ENCODE results near the gene SMIM41.

Gene SMIM41

DNA sequence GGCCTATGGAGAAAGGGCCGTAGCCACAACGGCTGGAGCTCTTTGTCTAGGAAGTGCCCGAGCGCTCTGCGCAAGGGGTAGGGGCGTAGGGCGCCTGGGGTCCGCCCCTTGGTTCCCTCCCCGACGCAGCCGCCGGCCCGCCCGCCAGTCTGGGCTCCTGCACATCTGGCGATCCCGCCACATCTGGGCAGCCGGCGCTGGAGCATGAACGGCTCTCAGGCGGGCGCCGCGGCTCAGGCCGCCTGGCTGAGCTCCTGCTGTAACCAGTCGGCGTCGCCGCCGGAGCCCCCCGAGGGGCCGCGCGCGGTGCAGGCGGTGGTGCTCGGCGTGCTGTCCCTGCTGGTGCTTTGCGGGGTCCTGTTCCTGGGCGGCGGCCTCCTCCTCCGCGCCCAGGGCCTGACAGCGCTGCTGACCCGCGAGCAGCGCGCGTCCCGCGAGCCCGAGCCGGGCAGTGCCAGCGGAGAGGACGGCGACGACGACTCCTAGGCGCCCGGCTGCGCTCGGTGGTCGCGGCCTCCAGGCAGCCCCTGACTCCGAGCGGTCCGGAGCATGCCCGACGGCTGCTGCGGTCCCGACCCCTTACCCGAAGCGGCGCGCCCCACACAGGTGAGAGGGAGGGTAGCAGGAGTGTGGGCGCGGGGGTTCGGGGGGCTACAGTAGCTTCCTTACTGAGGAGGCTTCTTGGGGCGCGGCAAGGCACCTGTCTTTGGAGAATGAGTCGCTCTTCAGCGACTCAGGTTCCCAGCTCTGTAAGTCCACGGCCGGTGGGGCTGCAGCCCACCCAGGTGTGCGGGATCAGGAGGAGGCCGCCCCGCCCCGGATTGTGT is at the start of gene SMIM41:
Gene SMIM41 (plus strand): TSS at position 129 of the 827 bp plus-strand sequence. CDS start 76 bp downstream, at position 205.
- no peak for DNase-seq (ENCODE audit: low read depth)

DNA sequence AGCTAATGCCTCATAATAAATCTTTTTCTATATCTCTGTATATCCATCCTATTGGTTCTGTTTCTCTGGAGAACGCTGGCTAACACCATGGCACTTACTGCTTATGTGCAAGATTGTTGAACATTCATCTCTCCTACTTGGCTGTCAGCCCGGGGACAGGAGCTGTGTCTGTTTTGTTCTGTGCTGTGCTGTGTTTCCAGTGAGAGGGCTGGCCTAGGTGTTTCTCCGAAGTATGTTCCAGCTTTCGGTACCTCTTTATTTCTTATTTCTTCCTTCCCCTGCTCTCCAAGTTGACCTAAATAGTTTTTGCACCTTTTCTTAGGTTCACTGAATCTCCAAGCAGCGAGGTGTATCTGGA is 47.1 kb upstream of the SMIM41 start:
- DNase-seq (ENCODE audit: low read depth), result no peak

DNA sequence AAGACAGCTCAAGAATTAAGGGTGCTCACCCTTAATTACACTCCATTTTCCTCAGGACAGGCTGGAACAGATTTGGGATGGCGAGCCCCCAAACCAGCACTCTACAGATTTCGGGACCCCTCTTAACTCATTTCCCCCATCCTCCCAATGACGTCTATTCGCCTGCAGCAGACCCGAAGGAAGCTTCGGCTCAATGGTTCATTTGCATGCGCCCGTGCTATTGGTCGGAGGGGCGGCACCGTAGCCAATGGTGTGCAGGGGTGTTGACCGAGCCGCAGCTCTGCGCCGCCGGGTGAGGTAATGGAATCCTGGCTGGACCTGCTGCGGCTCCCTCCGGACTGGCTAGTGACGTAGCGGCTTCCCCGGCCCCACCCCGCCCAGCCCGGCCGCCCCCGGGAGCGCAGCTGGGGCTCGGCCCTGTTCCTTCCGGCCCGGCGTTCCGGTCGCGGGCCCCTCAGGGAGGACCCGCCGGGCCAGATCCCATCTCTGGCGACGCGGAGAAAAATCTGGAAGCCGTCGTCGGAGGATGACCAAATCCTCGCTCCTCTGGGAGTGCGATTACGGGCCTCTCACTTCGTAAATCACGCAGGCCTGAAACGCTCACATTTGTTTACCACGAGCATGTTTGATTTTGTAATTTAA is 46.6 kb upstream of the SMIM41 start:
- DNase-seq (ENCODE audit: low read depth), result peak; percentile 81

DNA sequence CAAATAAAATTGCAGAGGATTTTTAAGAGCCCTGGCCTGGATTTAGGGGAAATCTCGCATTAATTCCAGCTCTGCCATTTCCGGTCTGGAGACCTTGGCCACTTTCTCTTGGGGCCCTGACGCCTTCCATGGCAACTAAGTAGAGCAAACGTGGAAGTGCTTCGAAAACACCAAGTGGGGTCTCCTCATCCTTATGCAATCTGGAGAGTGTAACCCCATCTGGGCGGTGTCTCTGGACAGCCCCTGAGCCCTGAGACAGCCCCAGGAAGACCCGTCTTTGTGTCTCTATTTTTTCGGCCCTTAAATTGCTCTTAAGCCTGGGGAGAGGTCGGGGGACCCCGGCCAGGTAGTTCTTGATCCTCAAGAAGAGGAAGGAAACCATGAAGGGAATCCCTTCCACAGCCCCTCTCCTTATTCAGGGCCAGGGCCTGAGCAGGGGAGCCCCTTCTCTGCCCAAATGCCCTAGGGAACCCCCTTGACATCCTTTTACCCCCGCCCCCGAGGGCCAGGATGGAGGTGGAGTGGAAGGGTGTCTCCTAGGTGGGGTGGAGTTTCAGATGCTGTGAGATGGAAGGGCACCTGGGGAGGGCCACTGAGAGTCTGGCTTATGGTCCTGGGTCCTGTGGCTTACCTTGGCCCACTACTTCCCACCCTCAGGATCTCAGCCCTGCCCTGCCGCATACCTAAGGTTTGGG is 45.9 kb upstream of the SMIM41 start:
- DNase-seq (ENCODE audit: low read depth), result no peak

DNA sequence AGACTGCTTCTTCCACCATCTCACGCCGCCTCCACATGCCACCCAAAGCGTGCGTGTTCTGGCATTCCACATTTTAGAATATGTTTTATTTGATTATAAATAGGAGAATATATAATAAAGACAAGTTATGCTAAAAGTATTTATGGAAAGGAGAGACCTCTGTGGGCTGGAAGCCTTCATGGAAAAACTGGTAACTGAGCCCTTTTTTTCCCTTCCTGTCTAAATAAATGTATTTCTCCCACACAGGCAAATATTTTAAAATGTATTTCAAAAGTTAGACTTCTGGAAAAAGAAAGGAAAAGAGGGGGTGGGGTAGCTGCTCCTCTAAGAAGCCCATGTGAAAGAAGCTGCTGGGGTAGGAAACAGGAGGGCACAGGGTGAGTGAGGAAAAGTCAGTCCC is 44.3 kb upstream of the SMIM41 start:
- no peak for DNase-seq (ENCODE audit: low read depth)

DNA sequence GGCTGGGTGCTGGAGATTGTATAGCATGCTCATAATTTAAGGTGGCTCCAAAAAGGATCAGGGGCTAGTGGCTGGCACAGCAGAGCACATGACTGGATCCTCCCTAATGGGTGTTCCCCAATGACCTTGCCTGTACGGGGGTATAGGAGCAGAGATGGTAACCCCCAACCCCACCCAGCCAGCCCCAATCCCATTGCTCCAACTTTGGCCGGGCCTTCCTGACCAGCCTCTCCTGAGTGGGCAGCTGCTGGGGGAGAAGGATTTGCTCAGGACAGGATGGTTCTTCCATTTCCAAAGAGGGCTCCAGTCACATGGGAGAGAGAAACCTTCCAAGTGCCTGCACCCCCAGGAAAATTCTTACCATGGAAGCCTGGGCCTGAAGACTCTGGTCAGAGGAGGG is 43.6 kb upstream of the SMIM41 start:
- DNase-seq (ENCODE audit: low read depth), result no peak

DNA sequence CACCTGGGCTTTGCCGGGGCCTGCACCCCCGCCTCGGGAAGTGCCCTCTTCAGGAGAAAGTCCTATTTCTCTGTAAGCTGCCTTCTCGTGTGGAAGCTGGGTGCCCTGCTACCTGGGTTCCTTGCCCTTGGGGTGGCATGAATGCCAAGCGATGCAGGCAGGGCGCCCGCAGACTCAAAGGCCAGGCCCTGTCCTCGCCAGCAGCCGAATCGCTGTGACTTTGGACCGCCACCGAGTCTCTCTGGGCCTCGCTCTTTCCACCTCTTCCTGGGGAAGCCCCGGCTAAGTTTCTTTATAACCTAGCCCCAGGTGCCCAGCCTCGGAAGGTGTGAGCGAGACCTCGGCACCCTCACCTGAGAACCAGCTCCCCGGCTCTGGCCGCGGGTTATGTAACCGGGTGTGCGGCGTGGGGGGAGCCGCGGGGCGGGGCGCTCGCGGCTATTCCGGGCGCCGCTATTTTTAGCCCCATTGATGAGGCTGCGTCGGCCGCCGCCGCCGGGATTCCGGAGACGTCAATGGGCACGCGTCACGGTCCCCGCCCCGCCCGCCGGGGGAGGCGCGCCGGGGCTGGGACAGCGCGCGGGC is 42.8 kb upstream of the SMIM41 start:
- peak; percentile 83 for DNase-seq (ENCODE audit: low read depth)

DNA sequence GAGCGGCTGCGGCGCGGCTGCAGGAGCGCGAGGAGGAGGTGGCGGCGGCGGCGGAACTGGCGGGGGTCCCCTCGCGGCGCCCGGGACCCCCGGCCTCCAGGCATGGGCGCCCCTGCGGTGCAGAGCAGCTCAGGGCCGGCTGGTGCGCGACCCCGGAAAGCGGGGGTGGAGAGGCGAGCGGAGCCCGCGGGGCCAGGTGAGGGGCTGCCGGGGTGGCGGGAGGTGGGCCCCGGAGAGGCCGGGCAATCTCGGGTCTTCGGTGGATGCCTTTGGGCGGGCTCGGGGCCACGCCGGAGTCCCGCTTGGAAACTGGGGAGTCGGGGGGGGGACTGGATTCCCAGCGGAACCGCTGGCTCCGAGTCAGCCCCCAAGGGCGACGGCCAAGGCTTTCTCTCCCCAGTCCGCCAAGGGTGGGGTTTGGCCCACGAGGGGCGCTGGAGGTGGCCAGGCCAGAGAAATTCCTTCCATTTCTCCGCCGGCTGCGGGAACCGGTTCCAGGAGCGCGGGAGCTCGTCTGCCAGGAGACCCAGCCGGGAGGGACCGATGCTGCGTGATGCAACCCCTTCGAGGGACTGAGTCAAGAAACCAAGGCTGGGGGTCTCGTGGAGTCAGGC is 42.1 kb upstream of the SMIM41 start:
- DNase-seq (ENCODE audit: low read depth), result no peak

DNA sequence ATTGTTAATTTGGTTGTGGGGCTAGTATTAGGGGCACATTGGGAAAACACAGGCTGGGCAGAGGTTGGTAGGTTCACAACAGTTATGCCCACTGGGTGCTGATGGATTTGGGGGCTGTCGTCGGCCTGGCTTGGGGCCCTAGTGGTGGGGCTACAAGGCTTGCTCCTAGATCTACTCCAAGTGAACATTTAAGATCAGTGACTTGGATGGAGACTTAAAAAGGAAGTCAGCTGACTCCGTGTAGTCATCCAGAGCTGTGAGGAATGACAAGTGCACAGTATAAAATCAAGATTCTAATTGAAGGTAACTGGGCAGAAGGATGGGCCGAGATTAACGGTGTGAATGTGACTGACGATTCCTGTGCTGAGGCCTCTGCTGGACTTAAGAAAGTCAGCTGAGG is 41.1 kb upstream of the SMIM41 start:
- no peak for DNase-seq (ENCODE audit: low read depth)

DNA sequence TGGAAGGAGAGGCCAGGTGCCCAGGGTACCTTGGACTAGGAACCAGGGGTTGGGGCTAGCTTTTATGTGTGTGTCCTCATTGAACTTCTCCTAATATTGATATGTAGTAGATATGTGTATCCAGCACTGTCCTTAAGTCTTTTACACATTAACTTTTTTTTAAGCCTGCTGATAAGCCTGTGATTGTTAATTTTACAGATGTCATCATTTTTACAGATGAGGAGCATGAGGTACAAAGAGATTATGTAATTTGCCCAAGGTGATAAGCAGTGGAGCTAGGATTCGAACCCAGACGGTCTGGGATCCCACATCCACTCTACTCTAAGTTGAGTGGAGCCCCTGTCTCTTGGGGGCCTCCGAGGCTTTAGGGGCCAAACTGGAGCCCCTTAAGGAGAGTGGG is 38.5 kb upstream of the SMIM41 start:
- no peak for DNase-seq (ENCODE audit: low read depth)

DNA sequence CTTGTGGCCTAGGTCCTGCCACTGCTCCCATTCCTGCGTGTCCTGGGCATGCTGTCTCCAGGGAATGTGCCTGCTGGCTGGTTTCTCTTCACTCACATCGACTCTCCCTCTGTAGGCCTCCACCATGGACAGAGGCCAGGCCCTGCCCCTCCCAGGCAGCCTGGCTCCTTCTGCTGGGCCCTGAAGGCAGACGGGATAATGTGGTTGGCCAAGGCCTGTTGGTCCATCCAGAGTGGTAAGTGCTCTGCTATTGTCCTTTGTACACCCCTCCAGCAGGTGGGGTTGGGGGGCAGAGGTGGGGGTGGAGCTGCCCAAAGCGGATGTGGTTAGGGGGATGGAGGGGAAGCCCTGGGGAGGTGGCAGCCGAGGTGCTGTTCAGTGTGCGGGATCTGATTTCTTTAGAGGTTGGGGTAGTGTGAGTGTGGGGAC is 37.8 kb upstream of the SMIM41 start:
- peak; percentile 30 for DNase-seq (ENCODE audit: low read depth)

DNA sequence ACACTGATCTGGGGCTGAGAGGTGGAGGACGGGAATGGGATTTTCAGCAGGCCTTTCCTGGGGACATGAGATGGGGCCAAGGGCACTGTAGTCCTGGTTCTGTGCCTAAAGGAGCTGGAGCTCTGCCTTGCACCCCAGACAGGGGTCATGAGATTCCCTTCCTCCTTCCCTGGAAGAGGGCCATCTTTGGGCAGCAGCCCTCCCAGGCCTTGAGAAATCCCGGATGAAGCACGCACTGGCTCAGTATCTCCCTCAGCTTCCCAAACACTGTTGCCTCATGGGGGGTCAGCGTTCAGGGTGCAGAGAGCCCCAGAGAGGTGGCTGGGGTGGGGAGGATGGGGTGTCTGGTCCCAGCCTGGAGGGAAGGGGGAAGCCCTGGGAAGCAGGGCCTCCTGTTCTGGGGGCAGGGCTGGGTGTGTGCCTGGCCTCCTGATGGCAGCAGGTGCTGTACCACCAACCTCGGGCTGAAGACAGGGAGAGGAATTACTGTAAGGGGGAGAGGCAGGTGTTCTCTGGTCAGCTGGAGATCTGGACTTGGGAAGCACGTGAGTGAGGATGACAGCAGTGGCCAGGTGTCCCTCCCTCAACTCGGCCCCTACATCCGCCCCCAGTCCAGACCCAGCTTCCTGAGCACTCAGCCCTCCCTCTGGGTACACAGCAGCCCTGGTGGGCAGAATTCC is 36.7 kb upstream of the SMIM41 start:
- no peak for DNase-seq (ENCODE audit: low read depth)

DNA sequence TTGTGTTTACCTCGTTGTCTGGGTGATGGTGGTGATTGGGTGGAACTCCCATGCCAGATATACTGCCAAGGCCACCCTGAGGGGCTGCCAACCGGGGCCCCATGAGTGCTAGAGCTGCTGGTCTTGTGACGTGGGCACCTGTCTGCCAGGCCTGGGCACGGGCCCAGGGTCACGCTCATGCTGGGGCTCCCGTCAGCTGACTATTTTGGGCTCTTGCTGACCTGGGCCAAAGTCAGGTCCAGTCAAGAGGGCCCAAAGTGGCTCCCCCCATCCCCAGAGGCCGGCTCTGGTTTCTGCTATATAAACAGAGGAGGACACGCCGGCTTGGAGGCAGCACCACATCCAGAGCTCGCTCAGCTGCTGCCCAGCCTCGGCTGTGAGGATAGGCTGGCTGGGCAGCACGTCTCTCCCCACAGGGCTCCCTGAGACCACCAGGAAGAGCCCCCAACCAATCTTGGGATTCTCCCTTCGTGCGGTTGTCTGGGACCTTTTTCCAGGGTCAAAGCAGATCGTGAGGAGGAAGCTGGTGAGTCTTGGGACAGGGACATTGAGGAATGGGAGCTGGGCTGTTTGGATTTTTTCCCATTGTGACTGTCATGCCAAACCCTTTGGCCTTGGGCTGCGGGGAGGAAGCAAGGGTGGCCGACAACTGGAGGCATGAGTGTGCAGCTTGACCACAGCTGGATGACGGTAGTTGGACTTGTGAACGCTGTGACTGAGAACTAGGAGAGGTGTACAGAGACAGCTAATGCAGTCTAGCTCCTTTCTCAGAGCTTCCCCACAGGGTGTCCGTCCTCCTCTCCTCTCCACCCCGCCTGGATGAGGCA is 35.9 kb upstream of the SMIM41 start:
- no peak for DNase-seq (ENCODE audit: low read depth)

DNA sequence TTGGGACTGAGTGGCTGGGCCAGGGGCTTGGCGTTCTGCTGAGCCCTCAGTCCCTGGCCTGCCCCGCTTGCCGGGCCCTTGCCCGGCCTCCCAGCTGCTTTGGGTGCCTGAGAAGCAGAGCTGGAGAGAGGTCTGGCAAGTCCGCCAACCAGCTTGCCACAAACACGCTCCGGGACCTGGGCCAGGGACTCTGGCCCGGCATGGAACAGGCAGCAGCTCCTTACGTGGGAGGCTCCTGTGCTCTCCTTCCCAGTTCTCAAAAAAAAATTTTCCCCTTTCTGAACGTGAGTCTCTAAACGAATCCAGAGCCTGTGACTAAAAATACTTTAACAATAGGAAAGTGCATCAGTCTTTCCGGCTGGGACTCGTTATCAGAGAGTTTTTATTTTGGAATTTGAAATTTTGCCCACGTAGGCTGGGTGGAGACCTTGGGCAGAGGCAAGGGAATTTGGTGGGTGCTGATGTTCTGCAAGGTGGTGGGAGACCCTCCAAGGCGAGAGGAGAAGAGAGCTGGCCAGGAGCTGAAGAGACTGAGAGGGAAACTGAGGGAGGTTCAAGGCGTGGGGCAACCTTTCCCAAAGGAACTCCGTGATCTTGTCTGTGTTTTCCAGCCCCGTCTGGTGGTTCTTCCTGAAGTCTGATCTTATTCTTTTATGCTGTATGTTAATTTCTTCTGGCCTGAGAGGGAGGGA is 35.1 kb upstream of the SMIM41 start:
- DNase-seq (ENCODE audit: low read depth), result no peak

DNA sequence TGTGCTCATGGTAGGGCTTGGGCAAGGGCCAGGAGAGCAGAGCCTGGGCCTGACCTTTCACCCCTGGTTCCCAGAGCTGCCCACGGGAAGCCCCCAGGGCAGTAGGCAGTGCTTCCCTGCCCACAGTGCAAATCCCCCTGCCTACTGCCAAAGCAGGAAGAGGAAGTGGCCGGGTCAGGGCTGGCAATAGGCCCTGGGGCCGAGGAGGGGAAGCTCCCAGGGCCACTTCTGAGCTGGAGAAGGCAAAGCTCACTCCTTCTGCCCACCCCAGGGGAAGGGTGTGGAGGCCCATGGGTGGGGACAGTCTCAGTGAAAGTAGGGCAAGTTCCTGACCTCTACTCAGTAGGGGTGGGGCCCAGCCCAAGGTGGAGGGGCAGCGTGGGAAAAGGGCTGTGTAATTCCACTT is 33.7 kb upstream of the SMIM41 start:
- no peak for DNase-seq (ENCODE audit: low read depth)

DNA sequence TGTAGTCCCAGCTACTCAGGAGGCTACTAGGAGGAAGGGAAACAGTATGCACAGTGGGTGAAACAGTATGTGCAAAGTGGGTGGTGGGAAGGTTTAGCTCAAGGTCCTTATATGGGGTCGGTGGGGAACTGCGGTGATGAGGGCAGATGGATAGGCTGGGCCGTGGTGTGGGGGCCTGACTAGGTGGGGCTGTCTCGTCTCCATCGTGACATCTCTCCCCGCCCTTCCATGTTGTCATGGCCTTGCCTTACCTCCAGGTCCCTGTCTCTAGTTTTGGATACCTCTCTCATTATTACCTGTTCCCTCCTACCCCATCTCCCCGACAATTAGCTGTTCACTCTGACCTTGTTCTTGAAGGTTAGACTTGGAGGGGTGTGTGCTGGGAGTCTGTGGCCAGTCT is 32.6 kb upstream of the SMIM41 start:
- DNase-seq (ENCODE audit: low read depth), result no peak

DNA sequence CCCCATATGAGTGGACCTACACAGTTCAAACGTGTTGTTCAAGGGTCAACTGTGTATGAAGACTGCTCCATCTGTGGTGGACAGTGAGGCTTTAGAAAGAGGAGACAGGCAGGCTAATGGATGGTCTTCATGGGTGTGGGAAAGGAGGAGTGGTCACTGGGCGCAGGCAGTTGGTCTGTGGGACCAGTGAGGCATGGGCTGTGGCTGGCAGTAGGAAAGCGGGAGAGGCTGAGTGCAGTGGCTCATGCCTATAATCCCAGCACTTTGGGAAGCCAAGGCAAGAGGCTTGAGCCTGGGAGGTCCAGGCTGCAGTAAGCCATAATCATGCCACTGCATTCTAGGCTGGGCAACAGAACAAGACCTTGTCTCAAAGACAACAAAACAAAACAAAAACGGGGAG is 30.2 kb upstream of the SMIM41 start:
- no peak for DNase-seq (ENCODE audit: low read depth)

DNA sequence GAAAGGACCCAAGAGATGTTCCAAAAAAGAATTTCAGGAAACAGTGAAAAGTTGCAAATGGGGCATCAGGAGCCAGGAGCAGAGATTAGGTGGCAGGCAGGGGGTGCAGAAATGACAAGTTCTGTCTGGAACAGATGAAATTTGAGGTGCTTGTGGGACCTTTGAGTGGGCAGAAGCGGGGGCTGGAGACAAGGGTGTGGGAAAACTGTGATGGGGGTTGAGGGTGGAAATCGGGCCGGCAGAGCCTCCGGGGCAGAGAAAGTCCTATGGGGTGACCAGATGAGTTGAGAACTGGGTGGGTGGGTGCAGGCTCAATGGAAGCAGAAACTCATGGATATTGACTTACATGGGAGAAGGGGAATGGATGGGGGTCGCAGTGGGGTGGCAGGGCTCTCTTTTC is 29.8 kb upstream of the SMIM41 start:
- DNase-seq (ENCODE audit: low read depth), result no peak

DNA sequence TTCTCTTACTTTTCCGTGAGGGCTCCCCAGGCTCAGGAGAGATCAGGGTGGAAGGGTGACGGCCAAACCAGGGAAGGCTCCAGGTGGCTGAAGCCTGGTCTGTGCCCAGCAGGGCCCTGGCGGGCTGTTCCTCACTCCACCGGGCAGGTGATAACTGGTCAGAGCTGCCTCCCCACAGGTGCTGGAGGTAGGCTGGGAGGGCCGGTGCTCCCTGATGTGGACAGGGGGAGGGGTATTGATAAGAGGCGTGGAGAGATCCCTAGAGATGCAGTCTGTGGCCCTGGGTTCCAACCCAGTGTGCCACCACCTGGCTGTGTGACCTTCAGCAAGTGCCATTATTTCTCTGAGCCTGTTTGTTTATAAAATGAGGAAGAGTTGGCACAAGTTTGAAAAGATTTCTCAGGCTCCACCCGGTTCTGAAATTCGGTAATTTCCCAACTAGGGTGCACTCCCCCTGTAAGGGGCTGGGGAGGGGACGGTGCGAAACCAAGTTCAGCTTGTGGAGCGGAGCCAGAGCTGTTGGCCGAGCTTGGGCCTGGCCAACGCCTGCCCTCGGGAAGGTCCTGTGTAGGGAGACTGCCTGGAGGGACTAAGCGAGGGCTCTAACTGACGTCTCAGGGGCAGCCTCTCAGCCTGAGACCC is 29.3 kb upstream of the SMIM41 start:
- no peak for DNase-seq (ENCODE audit: low read depth)

Data from activated T-cell treated with anti-CD3 and anti-CD28 coated beads for 1 hour (primary cell).